Ishikawa (cell line): Measurements from ENCODE around the gene WSB1.

ENCODE experiments used
- CEBPB ChIP-seq: IDR thresholded peaks from 2 replicates; pipeline ENCODE4 v1.6.1; 2012
- CREB1 ChIP-seq: IDR thresholded peaks from 2 replicates; pipeline ENCODE4 v1.6.1; 2012; ENCODE audit warnings: low read depth
- EGR1 ChIP-seq: IDR thresholded peaks from 2 replicates; pipeline ENCODE4 v1.6.1; 2012
- EP300 ChIP-seq: IDR thresholded peaks from 2 replicates; pipeline ENCODE4 v1.6.1; 2012; ENCODE audit warnings: borderline replicate concordance
- FOXM1 ChIP-seq: IDR thresholded peaks from 2 replicates; pipeline ENCODE4 v1.6.1; 2012; ENCODE audit warnings: low read depth, borderline replicate concordance
- MAX ChIP-seq: IDR thresholded peaks from 2 replicates; pipeline ENCODE4 v1.6.1; 2012
- NFIC ChIP-seq: IDR thresholded peaks from 2 replicates; pipeline ENCODE4 v1.6.1; 2012
- RAD21 ChIP-seq: IDR thresholded peaks from 2 replicates; pipeline ENCODE4 v1.6.1; 2012; ENCODE audit warnings: low read depth
- REST ChIP-seq: IDR thresholded peaks from 2 replicates; pipeline ENCODE4 v1.6.1; 2012; ENCODE audit warnings: low read depth, mild to moderate bottlenecking
- TAF1 ChIP-seq: IDR thresholded peaks from 2 replicates; pipeline ENCODE4 v1.6.1; 2012; ENCODE audit warnings: low read depth, mild to moderate bottlenecking
- TCF12 ChIP-seq: IDR thresholded peaks from 2 replicates; pipeline ENCODE4 v1.6.1; 2012; ENCODE audit warnings: low read depth
- TEAD4 ChIP-seq: IDR thresholded peaks from 2 replicates; pipeline ENCODE4 v1.6.1; 2012
- USF1 ChIP-seq: IDR thresholded peaks from 2 replicates; pipeline ENCODE4 v1.6.1; 2012
- YY1 ChIP-seq: IDR thresholded peaks from 2 replicates; pipeline ENCODE4 v1.6.1; 2012; ENCODE audit warnings: low read depth
- ZBTB7A ChIP-seq: IDR thresholded peaks from 2 replicates; pipeline ENCODE4 v1.6.1; 2012; ENCODE audit warnings: low read depth

The WSB1 gene

GRCh38 chr17:27327397-27327796 is 33.5 kb downstream of the WSB1 start:
- no peak for TF ChIP-seq TCF12
- TF ChIP-seq CEBPB = no peak
- no peak for TF ChIP-seq EGR1
- no peak for TF ChIP-seq YY1
- TF ChIP-seq TAF1 = no peak
- TF ChIP-seq CREB1 = no peak
- no peak for TF ChIP-seq TEAD4
- no peak for TF ChIP-seq RAD21
- no peak for TF ChIP-seq MAX
- no peak for TF ChIP-seq NFIC
- no peak for TF ChIP-seq FOXM1
- no peak for TF ChIP-seq REST
- no peak for TF ChIP-seq USF1
- no peak for TF ChIP-seq ZBTB7A
- TF ChIP-seq EP300 = no peak

GRCh38 chr17:27327871-27328270 is 34.0 kb downstream of the WSB1 start:
- TF ChIP-seq RAD21 = no peak
- no peak for TF ChIP-seq USF1
- TF ChIP-seq EGR1 = no peak
- no peak for TF ChIP-seq CEBPB
- TF ChIP-seq YY1 = no peak
- TF ChIP-seq MAX = no peak
- no peak for TF ChIP-seq TEAD4
- no peak for TF ChIP-seq CREB1
- no peak for TF ChIP-seq TCF12
- no peak for TF ChIP-seq ZBTB7A
- no peak for TF ChIP-seq NFIC
- TF ChIP-seq TAF1 = no peak
- no peak for TF ChIP-seq EP300

- TF ChIP-seq FOXM1 (no peak), EP300 (no peak), EGR1 (no peak), CEBPB (no peak)
These were observed 35.4 kb downstream of the WSB1 start for GRCh38 chr17:27329146-27329805.

- no peak for TF ChIP-seq MAX
- no peak for TF ChIP-seq EP300
These were observed 38.1 kb downstream of the WSB1 start for GRCh38 chr17:27332047-27332393.

- TF ChIP-seq REST (no peak), CEBPB (peak; percentile 73), EP300 (peak; percentile 48), FOXM1 (no peak), ZBTB7A (peak; percentile 63; the same call in 1 of the 2 replicates), EGR1 (no peak), TEAD4 (peak; percentile 25; the same call in 1 of the 2 replicates), USF1 (peak; percentile 68), MAX (peak; percentile 74), RAD21 (peak; percentile 89), YY1 (no peak), TAF1 (no peak), CREB1 (no peak; the same call in 1 of the 2 replicates), NFIC (peak; percentile 74), TCF12 (no peak; the same call in 1 of the 2 replicates)
These were observed 38.8 kb downstream of the WSB1 start for GRCh38 chr17:27332485-27333409.
